ENCODE data around the gene MAD2L1BP.
"Not testable (repeated sequence)": the region's sequence is repeated elsewhere in the genome, so short reads cannot be mapped to it uniquely, and the experiment has no call there.

MAD2L1BP gene

GRCh38 chr6:43635387-43636307 lies at the start of gene MAD2L1BP:
TSS of gene MAD2L1BP (plus strand) at chr6:43635840. CDS start at chr6:43635876, 36 bp downstream.
- DNase-seq: peak; percentile 87

- DNase-seq: no peak
Measured at GRCh38 chr6:43588194-43588593, 47.4 kb upstream of the MAD2L1BP start.

- DNase-seq: not testable (repeated sequence)
Measured at GRCh38 chr6:43589564-43589963, 46.1 kb upstream of the MAD2L1BP start.

- DNase-seq: no peak
Measured at GRCh38 chr6:43593938-43594337, 41.7 kb upstream of the MAD2L1BP start.

- DNase-seq: no peak
Measured at GRCh38 chr6:43600595-43600994, 35.0 kb upstream of the MAD2L1BP start.

- DNase-seq: no peak
Measured at GRCh38 chr6:43604174-43604573, 31.5 kb upstream of the MAD2L1BP start.

GRCh38 chr6:43606019-43606418 lies 29.6 kb upstream of the MAD2L1BP start:
- DNase-seq: no peak

GRCh38 chr6:43608310-43608763 lies 27.3 kb upstream of the MAD2L1BP start:
- peak; percentile 87 for DNase-seq

- no peak for DNase-seq
Measured at GRCh38 chr6:43608807-43609206, 26.8 kb upstream of the MAD2L1BP start.

GRCh38 chr6:43609402-43609801 lies 26.2 kb upstream of the MAD2L1BP start:
- DNase-seq: no peak

GRCh38 chr6:43610431-43610830 lies 25.2 kb upstream of the MAD2L1BP start:
- no peak for DNase-seq

- no peak for DNase-seq
Measured at GRCh38 chr6:43613721-43614395, 21.8 kb upstream of the MAD2L1BP start.

GRCh38 chr6:43614396-43614730 lies 21.3 kb upstream of the MAD2L1BP start:
- DNase-seq: no peak

- no peak for DNase-seq
Measured at GRCh38 chr6:43616725-43617472, 18.7 kb upstream of the MAD2L1BP start.

GRCh38 chr6:43621078-43621835 lies 14.4 kb upstream of the MAD2L1BP start:
- DNase-seq: no peak

GRCh38 chr6:43621836-43622180 lies 13.8 kb upstream of the MAD2L1BP start:
- no peak for DNase-seq

- no peak for DNase-seq
Measured at GRCh38 chr6:43622541-43622940, 13.1 kb upstream of the MAD2L1BP start.

- no peak for DNase-seq
Measured at GRCh38 chr6:43623880-43624785, 11.5 kb upstream of the MAD2L1BP start.

- DNase-seq: no peak
Measured at GRCh38 chr6:43624786-43625288, 10.8 kb upstream of the MAD2L1BP start.

- DNase-seq: no peak
Measured at GRCh38 chr6:43625393-43625992, 10.1 kb upstream of the MAD2L1BP start.

Measured in NCI-H2171 treated with DMSO at 0.1 percent for 48 hours (cell line).